ENCODE data around the gene TBXA2R.
A peak's percentile ranks its signal among the peaks of the same experiment; 100 is the strongest.
"Not testable (repeated sequence)": the region's sequence is repeated elsewhere in the genome, so short reads cannot be mapped to it uniquely, and the experiment has no call there.

Gene TBXA2R

GRCh38 chr19:3576696-3577443 lies 29.8 kb downstream of the TBXA2R start:
- DNase-seq: no peak

GRCh38 chr19:3575949-3576673 lies 30.6 kb downstream of the TBXA2R start:
- no peak for DNase-seq

- no peak for DNase-seq
Measured at GRCh38 chr19:3575260-3575741, 31.4 kb downstream of the TBXA2R start.

- DNase-seq: peak; percentile 86 to 92
Measured at GRCh38 chr19:3573858-3574637, 32.6 kb downstream of the TBXA2R start.

- DNase-seq: peak; percentile 13 to 24
Measured at GRCh38 chr19:3573162-3573857, 33.4 kb downstream of the TBXA2R start.

GRCh38 chr19:3572855-3573161 lies 33.9 kb downstream of the TBXA2R start, which contains the start of gene HMG20B:
TSS of gene HMG20B (plus strand) at chr19:3572944. CDS start at chr19:3573310, 366 bp downstream.
- no peak for DNase-seq

- DNase-seq: peak; percentile 99 to 100
Measured at GRCh38 chr19:3572132-3572854, 34.4 kb downstream of the TBXA2R start.

- no peak for DNase-seq
Measured at GRCh38 chr19:3570606-3571011, 36.1 kb downstream of the TBXA2R start.

GRCh38 chr19:3570042-3570441 lies 36.6 kb downstream of the TBXA2R start:
- not testable (repeated sequence) for DNase-seq

- DNase-seq: no peak
Measured at GRCh38 chr19:3565139-3565538, 41.5 kb downstream of the TBXA2R start.

- no peak for DNase-seq
Measured at GRCh38 chr19:3563709-3564524, 42.8 kb downstream of the TBXA2R start.

GRCh38 chr19:3557461-3558248 lies 49.0 kb downstream of the TBXA2R start, which contains the start of gene MFSD12:
TSS of gene MFSD12 (minus strand) at chr19:3557586. CDS start at chr19:3557403, 183 bp downstream.
- peak; percentile 92 to 95 for DNase-seq

- DNase-seq: peak; percentile 48 to 59
Measured at GRCh38 chr19:3556978-3557460, 49.7 kb downstream of the TBXA2R start.

- DNase-seq: no peak
Measured at GRCh38 chr19:3556423-3556977, 50.2 kb downstream of the TBXA2R start.

- DNase-seq: no peak
Measured at GRCh38 chr19:3555653-3556422, 50.8 kb downstream of the TBXA2R start.

GRCh38 chr19:3554254-3555083 lies 52.2 kb downstream of the TBXA2R start:
- peak; percentile 58 to 65 for DNase-seq

GRCh38 chr19:3551792-3552095 lies 54.9 kb downstream of the TBXA2R start:
- no peak for DNase-seq

All from CD4-positive, alpha-beta T cell treated with Interleukin-1 beta for 1 hour (primary cell).